ENCODE data around the gene PATJ. TPM values are rescaled to one million over a fixed set of nuclear protein-coding genes. Genes with fewer than 3 reads are reported as not detected.

Gene PATJ
- total RNA-seq, 2 donors from 2014 or later, result 47.8 to 64.5 TPM

DNA sequence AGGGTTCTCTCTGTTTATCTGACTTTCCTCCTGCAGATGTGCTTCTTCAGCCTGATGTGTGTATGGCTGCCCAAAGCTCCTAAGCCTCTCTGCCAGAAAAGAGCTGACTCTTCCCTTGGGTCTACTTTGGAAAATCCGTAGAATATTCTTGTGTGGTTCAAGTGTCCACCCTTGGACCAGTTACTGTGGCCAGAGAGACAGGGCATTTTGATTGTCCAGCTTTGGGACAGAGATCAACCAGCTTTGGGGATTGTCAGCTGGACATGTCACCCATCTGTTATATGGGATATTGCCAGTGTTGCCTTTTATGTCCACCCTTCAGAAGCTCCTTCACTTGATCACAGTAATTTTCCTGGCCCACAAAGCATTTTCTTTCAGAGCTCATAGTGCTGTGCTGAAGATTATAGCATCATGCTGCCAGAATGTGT, 326.1 kb downstream of the PATJ start:
- peak overlapping the region; percentile 49 for H3K4me3 ChIP-seq
- H3K36me3 ChIP-seq, result no peaks in the 10 kb centered on the region
- TF ChIP-seq, protein P1, sequence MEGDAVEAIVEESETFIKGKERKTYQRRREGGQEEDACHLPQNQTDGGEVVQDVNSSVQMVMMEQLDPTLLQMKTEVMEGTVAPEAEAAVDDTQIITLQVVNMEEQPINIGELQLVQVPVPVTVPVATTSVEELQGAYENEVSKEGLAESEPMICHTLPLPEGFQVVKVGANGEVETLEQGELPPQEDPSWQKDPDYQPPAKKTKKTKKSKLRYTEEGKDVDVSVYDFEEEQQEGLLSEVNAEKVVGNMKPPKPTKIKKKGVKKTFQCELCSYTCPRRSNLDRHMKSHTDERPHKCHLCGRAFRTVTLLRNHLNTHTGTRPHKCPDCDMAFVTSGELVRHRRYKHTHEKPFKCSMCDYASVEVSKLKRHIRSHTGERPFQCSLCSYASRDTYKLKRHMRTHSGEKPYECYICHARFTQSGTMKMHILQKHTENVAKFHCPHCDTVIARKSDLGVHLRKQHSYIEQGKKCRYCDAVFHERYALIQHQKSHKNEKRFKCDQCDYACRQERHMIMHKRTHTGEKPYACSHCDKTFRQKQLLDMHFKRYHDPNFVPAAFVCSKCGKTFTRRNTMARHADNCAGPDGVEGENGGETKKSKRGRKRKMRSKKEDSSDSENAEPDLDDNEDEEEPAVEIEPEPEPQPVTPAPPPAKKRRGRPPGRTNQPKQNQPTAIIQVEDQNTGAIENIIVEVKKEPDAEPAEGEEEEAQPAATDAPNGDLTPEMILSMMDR (IDR thresholded peaks at IDR 0.05), result no peak
- ATAC-seq (ENCODE audit: insufficient number of reproducible peaks, low FRiP score, low read depth) (peak; percentile 15), DNase-seq (ENCODE audit: low spot score) (no peak)
- peak overlapping the region; percentile 84 to 90 for H3K27ac ChIP-seq
- no peaks in the 10 kb centered on the region for H3K9me3 ChIP-seq
- H3K27me3 ChIP-seq (replicated peaks; ENCODE audit: insufficient read depth), result no peaks in the 10 kb centered on the region
- H3K4me1 ChIP-seq (ENCODE audit: control insufficient read depth in 1 of 2, low read depth in 2 of 2), result peaks cover 28 to 64% of the 10 kb centered on the region in 2 donors

DNA sequence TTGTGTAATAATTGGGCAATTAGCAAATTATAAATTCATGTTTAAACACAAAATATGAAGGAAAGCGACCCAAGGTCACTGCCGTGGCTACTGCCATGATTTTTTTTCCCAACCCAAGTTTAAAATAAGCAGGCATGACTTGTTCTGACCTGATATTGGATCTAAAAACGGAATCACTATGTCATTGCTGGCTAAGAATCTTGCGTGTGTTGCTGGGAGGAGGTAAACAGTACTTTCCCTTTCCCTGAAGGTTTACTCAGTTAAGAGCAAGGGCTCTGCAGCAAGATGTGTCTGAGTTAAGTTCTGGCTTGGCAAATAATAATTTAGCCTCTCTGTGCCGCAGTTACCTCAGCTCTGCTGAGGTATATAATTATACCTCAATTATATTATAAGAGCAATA, 326.7 kb downstream of the PATJ start:
- Histone ChIP-seq H3K27me3 (replicated peaks; ENCODE audit: insufficient read depth) (no peaks in the 10 kb centered on the region), H3K9me3 (no peaks in the 10 kb centered on the region), H3K27ac (peak overlapping the region; percentile 84 to 90), H3K36me3 (no peaks in the 10 kb centered on the region), H3K4me3 (peak overlapping the region; percentile 49), H3K4me1 (ENCODE audit: control insufficient read depth in 1 of 2, low read depth in 2 of 2) (peaks cover 28 to 63% of the 10 kb centered on the region in 2 donors)
- ATAC-seq (ENCODE audit: insufficient number of reproducible peaks, low FRiP score, low read depth) (peak; percentile 81), DNase-seq (ENCODE audit: low spot score) (no peak)
- TF ChIP-seq, protein P1 (IDR thresholded peaks at IDR 0.05), result no peak

DNA sequence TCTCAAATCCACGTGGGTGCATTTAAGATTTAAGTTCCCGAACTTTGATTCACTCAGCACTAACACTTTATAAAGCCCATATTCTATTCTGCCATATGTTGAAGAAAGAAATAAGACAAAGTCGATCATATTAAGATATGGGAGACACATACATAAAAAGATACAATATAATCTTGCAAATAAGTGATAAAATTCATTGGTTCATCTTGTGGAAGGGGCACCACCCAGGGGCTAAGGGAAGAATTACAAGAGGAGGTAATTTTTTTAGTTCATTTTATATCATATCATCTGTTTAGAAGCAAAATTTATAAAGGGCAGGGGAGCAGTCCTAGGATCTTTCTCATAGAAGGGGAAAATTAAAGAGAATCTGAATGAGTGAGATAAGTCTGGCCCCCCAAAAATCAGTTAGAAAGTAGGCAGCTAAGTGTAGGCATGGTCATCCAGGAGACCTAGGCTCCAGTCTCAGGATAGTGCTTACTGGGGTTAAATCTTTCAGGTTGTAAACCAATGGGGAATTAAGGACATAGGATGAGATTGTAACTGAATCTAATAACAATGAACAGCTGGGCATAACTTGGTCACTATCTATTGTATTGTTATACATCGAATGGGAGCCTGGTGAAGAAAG, 328.2 kb downstream of the PATJ start:
- TF ChIP-seq, protein P1 (IDR thresholded peaks at IDR 0.05), result peak; percentile 60
- Histone ChIP-seq H3K27me3 (replicated peaks; ENCODE audit: insufficient read depth) (no peaks in the 10 kb centered on the region), H3K4me1 (ENCODE audit: control insufficient read depth in 1 of 2, low read depth in 2 of 2) (peaks cover 25 to 48% of the 10 kb centered on the region in 2 donors), H3K27ac (peak overlapping the region; percentile 84 to 90), H3K9me3 (no peaks in the 10 kb centered on the region), H3K36me3 (no peaks in the 10 kb centered on the region), H3K4me3 (no peak overlapping the region)
- DNase-seq (ENCODE audit: low spot score) (no peak), ATAC-seq (ENCODE audit: insufficient number of reproducible peaks, low FRiP score, low read depth) (no peak)

DNA sequence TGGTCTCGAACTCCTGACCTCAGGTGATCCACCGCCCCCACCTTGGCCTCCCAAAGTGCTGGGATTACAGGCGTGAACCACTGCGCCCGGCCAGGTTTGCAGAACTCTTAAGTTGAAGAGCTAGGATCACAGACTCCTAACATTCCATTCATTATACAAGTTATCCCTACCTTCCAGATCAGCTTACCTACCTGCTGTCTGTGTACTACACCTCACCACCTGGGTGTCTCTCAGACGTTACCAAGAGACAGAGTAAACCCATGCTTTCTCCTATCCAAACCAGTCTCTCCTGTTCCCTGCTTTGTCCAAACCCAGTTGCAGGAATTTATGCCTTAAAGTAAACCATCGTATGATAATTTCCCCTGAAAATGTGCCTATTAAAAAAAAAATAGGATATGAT, 329.4 kb downstream of the PATJ start:
- Histone ChIP-seq H3K27me3 (replicated peaks; ENCODE audit: insufficient read depth) (no peaks in the 10 kb centered on the region), H3K4me1 (ENCODE audit: control insufficient read depth in 1 of 2, low read depth in 2 of 2) (peaks cover 21 to 37% of the 10 kb centered on the region in 2 donors), H3K36me3 (no peaks in the 10 kb centered on the region), H3K4me3 (no peak overlapping the region), H3K9me3 (no peaks in the 10 kb centered on the region), H3K27ac (no peak overlapping the region)
- TF ChIP-seq, protein P1 (IDR thresholded peaks at IDR 0.05), result no peak
- ATAC-seq (ENCODE audit: insufficient number of reproducible peaks, low FRiP score, low read depth), result no peak
- DNase-seq (ENCODE audit: low spot score), result no peak

DNA sequence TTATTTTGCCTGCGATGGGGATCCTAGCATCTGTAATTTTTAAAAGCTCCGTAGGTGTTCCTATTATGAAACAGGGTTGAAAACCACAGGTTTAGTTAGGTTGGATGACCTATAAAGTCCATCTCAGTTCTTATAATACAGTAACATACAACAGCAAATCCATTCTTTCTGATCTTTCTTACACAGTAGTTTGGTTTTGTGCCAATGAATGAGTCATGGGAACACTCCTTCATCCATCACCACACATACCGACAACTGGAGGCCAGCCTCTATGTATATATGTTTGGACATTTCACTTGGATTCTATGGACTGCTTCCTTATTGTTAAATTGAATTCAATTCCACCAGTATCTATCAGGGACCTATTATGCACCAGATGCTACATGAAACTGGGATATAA, 334.0 kb downstream of the PATJ start:
- Histone ChIP-seq H3K4me1 (ENCODE audit: control insufficient read depth in 1 of 2, low read depth in 2 of 2) (no peaks in the 10 kb centered on the region), H3K4me3 (no peak overlapping the region), H3K27me3 (replicated peaks; ENCODE audit: insufficient read depth) (no peaks in the 10 kb centered on the region), H3K27ac (no peak overlapping the region), H3K9me3 (no peaks in the 10 kb centered on the region), H3K36me3 (no peaks in the 10 kb centered on the region)
- ATAC-seq (ENCODE audit: insufficient number of reproducible peaks, low FRiP score, low read depth) (no peak), DNase-seq (ENCODE audit: low spot score) (no peak)
- TF ChIP-seq, protein P1 (IDR thresholded peaks at IDR 0.05), result no peak

All from thoracic aorta (tissue), 2 donors.